ENCODE measurements around the gene NLRP6. TPM values are rescaled to one million over a fixed set of nuclear protein-coding genes. Genes with fewer than 3 reads are reported as not detected.
"Not testable (repeated sequence)": the region's sequence is repeated elsewhere in the genome, so short reads cannot be mapped to it uniquely, and the experiment has no call there.

Gene NLRP6
- polyA plus RNA-seq, 3 donors: 0.11 to 0.36 (median 0.25) TPM

- DNase-seq (ENCODE audit: low read depth in 3 of 3, low spot score in 2 of 3): no peak
Measured at GRCh38 chr11:280706-281485, 2.7 kb downstream of the NLRP6 start.

- DNase-seq (ENCODE audit: low read depth in 3 of 3, low spot score in 2 of 3): no peak
Measured at GRCh38 chr11:281486-282161, 3.4 kb downstream of the NLRP6 start.

- DNase-seq (ENCODE audit: low read depth in 3 of 3, low spot score in 2 of 3): no peak
Measured at GRCh38 chr11:282171-282570, 4.0 kb downstream of the NLRP6 start.

- DNase-seq (ENCODE audit: low read depth in 3 of 3, low spot score in 2 of 3): no peak
Measured at GRCh38 chr11:282630-283360, 4.6 kb downstream of the NLRP6 start.

- DNase-seq (ENCODE audit: low read depth in 3 of 3, low spot score in 2 of 3): no peak
Measured at GRCh38 chr11:283405-284104, 5.3 kb downstream of the NLRP6 start.

- no peak for DNase-seq (ENCODE audit: low read depth in 3 of 3, low spot score in 2 of 3)
Measured at GRCh38 chr11:284105-285020, 6.2 kb downstream of the NLRP6 start.

- DNase-seq (ENCODE audit: low read depth in 3 of 3, low spot score in 2 of 3): no peak
Measured at GRCh38 chr11:285021-285893, 7.0 kb downstream of the NLRP6 start.

GRCh38 chr11:285894-286220, 7.7 kb downstream of the NLRP6 start:
- no peak for DNase-seq (ENCODE audit: low read depth in 3 of 3, low spot score in 2 of 3)

GRCh38 chr11:286977-287820, 9.0 kb downstream of the NLRP6 start:
- DNase-seq (ENCODE audit: low read depth in 3 of 3, low spot score in 2 of 3): not testable (repeated sequence)

- DNase-seq (ENCODE audit: low read depth in 3 of 3, low spot score in 2 of 3): no peak
Measured at GRCh38 chr11:287821-288477, 9.7 kb downstream of the NLRP6 start.

GRCh38 chr11:288478-289397, 10.5 kb downstream of the NLRP6 start, which contains the start of gene PGGHG:
Gene PGGHG, plus strand, starts transcription at chr11:289126. Its CDS starts 691 bp downstream, at chr11:289817.
- DNase-seq (ENCODE audit: low read depth in 3 of 3, low spot score in 2 of 3): no peak

- no peak for DNase-seq (ENCODE audit: low read depth in 3 of 3, low spot score in 2 of 3)
Measured at GRCh38 chr11:289398-289711, 11.1 kb downstream of the NLRP6 start.

GRCh38 chr11:289712-290620, 11.8 kb downstream of the NLRP6 start:
- DNase-seq (ENCODE audit: low read depth in 3 of 3, low spot score in 2 of 3): no peak

GRCh38 chr11:290621-291231, 12.5 kb downstream of the NLRP6 start:
- no peak for DNase-seq (ENCODE audit: low read depth in 3 of 3, low spot score in 2 of 3)
